HG03442 (cell line): Measurements from ENCODE around the gene NCBP3.

Experiments
- ATAC-seq: cut with Tn5 transposase; IDR thresholded peaks from one replicate; pipeline ENCODE4 v1.9.1; 2021; ENCODE audit warnings: mild to moderate bottlenecking, moderate library complexity; ENCODE audit not compliant: unreplicated experiment

The NCBP3 gene

DNA sequence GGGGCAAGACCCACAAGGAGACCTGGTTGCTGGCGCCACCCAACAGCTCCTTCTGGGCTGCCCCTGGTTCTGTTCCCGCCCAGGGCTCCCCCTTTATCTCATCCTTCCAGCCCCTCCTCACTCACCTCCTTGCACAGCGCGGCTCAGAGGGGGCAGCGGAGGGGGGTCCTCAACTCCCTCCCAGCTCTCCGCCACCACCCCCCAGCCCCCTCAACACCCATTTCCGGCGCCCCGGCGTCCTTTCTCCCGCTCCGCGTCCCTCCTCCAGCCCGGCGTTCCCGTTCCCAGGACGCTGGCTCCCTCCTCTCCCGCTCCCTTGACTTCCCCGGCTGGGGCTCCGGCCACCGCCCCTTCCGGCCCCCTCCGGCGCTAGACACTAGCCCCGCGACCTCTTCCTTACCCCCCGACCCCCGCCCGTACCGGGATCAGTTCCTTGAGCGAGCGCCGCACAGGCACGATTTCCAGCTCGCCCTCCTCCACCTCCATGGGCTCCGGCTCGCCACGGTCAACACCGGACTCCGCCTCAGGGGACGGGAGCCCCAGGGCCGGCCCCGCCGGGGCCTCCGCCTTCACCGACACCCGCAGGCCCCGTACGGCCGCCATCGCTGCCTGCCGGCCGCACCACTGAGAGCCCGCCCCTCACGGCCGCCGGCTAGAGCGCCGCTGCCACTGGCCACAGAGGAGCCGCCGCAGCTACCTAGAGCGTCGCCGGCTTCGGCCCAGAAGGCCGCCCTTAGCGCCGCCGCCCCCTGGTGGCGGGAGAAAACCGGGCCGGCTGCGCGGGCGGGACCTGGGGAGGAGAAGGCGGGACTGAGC is at the start of gene NCBP3:
Gene NCBP3, minus strand, starts transcription at position 626 of the 816 bp plus-strand sequence. Its CDS starts 23 bp downstream, at position 603.
- ATAC-seq: peak; percentile 92

- ATAC-seq: no peak
Measured at GRCh38 chr17:3895354-3895753, 49.3 kb upstream of the NCBP3 start.

GRCh38 chr17:3894911-3895343 is 48.9 kb upstream of the NCBP3 start:
- no peak for ATAC-seq

GRCh38 chr17:3894188-3894587 is 48.1 kb upstream of the NCBP3 start:
- ATAC-seq: no peak

DNA sequence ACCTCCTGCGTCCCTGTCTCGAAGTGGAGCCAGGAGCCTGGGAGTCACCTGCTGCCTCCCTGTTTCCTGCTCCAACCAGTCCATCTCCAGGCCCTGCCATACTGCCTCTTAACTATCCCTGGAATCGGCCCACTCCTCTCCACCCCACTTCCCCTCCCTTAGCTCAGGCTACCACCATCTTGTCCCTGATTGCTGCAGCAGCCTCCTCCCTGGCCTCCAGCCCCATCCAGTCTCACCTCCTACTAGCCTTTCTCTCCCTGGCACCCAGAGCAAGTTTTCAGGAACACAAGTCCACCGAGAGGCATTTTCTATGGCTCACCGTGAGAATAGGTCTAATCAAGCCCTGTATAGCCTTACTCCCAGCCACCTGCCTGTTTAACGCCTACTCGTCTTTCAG is 47.7 kb upstream of the NCBP3 start:
- no peak for ATAC-seq

- ATAC-seq: peak; percentile 83
Measured at GRCh38 chr17:3893003-3893719, 47.1 kb upstream of the NCBP3 start, which contains the start of gene CAMKK1. TSS of gene CAMKK1 (minus strand) at chr17:3893053. CDS start at chr17:3885687, 7,366 bp downstream.

DNA sequence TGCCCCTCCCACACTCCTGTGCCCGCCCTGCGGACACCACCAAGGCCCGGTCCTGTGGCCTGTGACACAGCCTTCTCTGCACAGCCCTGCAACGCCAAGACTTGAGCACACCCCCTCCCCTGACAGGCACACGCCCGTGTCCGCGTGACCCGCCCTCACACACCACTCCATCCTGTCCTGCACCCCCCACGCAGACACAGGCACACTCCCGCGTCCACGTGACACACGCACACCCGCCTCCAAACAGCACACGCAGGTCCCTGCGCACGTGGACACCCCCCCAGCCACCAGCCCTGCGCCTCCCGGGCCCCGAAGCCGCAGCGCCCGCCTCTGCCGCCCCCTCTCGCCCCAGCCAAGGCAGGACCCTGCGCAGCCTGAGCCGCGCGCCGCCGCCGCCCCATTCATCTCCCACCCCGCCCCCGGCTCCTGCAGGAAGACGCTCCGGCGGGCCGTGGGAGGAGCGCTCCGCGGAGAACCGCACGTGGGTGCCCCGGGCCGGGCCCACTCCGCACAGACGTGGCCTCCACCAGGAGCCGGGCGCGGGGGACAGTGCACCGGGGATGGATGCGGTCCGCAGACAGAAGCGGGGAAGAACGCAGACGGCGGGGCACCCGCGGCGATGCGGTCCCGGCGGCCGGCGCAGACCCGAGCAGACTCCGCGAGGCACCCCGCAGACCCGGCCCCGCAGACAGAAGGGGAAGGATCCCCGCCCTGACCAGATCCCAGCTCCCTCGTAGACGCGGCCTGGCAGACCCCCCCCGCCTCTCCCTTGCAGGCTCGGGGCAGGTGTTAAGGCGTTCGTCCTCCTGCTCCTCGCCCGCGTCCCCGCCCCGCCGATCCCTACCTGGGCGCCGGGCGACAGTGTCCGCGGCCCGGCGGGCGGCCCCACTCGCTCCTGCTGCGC is 46.3 kb upstream of the NCBP3 start:
- ATAC-seq: peak; percentile 16

- no peak for ATAC-seq
Measured at GRCh38 chr17:3891626-3892094, 45.6 kb upstream of the NCBP3 start.

DNA sequence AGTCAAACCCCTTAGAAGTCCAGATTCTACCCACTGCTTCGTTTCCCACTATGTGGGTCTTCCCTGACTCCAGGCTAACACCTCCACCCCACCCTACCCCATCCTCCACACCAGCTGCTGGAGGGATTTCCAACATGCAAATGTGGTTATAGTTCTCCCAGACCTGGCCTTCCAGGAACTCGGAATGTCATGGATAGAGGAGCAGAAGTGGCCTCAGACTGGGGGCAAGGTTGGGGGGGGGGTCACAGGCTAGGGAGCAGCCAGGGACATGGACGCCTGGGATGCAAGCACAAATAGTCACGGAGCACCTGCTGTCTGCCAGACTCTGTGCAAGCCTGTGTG is 44.8 kb upstream of the NCBP3 start:
- no peak for ATAC-seq

DNA sequence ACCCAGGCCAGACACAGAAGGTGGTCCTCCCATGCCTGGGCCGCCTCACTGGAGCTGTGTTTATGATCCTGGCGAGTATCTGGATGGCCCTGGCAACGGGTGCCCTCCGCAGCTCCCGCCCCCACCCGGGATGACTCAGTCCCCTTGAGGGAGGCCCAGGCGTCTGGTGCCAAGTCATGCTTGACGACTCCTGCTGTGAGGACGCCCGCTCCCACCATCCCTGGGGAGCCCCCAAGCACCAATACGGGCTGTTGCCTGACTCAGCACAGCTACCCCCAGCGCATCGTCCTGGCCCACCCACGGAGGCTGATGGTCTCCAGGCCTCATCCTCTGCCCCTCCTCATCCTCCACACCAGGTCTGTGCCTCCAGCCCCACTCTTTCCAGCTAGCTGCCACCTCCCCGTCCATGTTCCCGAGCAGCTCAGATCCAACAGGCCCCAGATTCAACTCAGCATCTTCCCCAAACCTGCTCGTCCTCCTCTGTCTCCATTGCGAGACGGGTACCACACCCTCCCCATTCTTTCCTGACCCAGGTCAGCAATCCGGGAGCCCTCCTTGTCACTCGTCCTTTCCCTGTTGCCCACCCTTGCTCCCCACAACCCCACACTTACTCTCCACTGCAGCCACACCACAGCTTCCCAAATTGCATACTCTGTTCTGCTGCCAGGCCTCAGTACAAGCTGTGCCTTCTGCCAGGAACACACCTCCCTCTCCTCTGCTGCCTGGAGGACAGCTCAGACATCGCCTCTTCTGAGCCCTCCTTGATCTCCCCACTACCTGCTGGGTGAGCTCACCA is 44.2 kb upstream of the NCBP3 start:
- no peak for ATAC-seq

GRCh38 chr17:3889325-3890012 is 43.4 kb upstream of the NCBP3 start:
- no peak for ATAC-seq

GRCh38 chr17:3888343-3889171 is 42.5 kb upstream of the NCBP3 start:
- ATAC-seq: no peak

- no peak for ATAC-seq
Measured at GRCh38 chr17:3887804-3888203, 41.8 kb upstream of the NCBP3 start.

GRCh38 chr17:3887394-3887793 is 41.3 kb upstream of the NCBP3 start:
- no peak for ATAC-seq

- no peak for ATAC-seq
Measured at GRCh38 chr17:3886776-3887175, 40.7 kb upstream of the NCBP3 start.

DNA sequence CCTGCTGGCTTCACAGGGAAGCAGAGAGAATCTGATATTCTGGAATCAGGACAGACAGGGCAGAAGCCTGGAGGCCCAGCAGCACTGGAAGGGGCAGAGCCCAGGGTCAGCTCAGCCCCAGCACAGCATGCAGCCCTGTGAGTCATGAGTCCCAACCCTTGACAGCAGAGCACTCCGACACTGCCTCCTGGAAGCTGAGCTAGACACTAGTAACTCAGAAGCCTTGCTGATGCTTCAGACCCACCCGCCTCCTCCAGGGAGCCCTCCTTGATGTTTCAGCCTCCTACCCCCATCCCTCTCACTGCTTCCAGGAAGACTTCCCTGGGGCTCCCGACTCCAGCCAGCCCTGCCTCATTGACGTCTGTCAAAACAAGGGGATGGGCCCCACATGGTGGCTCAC is 39.9 kb upstream of the NCBP3 start:
- ATAC-seq: no peak

GRCh38 chr17:3885271-3885670 is 39.2 kb upstream of the NCBP3 start:
- no peak for ATAC-seq

GRCh38 chr17:3884188-3884587 is 38.1 kb upstream of the NCBP3 start:
- no peak for ATAC-seq

DNA sequence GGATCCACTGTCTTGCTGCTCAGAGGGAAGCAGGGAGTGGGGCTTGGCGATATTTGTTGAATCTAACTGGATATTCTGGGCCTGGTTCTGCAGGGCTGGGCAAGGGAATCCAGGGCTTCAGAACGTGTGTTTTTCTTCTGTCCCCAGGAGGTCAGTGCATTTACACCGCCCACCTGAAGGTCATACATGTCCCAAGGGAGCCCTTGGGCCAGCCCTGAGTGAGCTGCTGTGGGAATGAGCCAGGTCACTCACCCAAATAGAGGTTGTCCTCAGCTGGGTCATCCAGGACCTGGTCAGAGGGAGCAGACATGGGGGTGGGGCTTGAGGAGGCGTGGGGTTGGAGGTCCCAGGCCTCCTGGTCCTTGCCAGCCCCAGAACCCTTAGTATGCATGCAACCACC is 36.2 kb upstream of the NCBP3 start:
- ATAC-seq: no peak
